HEK293 (cell line): ENCODE results near the gene HDAC10.

Experiments used
- CTCF ChIA-PET: fragments of 350-600 bp; formaldehyde crosslinking; extraction: SDS; loops from one replicate; lab custom pipeline; 2021; ENCODE audit warnings: antibody characterized with exemption; lab: Yijun Ruan, JAX
- POLR2A ChIA-PET: fragments of 300-600 bp; formaldehyde crosslinking; extraction: SDS; loops from one replicate; lab custom pipeline; 2020; ENCODE audit warnings: antibody characterized with exemption, inconsistent platforms; lab: Yijun Ruan, JAX
- H3K27ac ChIP-seq: fragments of 200-500 bp; sonication (Bioruptor generic); 2 replicates; pipeline ENCODE4 v1.5.1; 2014; ENCODE audit warnings: low read depth, low read length, control low read depth, inconsistent platforms; ENCODE audit errors: extremely low read depth
- H3K36me3 ChIP-seq, 2 experiments: fragments of 200-500 bp in 1 of 2; sonication (Bioruptor generic) in 1 of 2; 1 replicate in 1 of 2; 2 replicates in 1 of 2; pipeline ENCODE4 v1.5.1; 2014 to 2017; ENCODE audit warnings: inconsistent platforms in 2 of 2, low read length in 2 of 2; ENCODE audit not compliant: control insufficient read depth in 2 of 2, insufficient read depth in 1 of 2
- H3K4me1 ChIP-seq: fragments of 200-500 bp; sonication (Bioruptor generic); 2 replicates; pipeline ENCODE4 v1.5.1; 2014; ENCODE audit warnings: mild to moderate bottlenecking, low read length, inconsistent platforms; ENCODE audit not compliant: control insufficient read depth, insufficient read depth
- H3K4me3 ChIP-seq: 2 replicates; pipeline ENCODE4 v1.5.1; 2011; ENCODE audit warnings: low read depth, mild to moderate bottlenecking, control low read depth, low read length, moderate library complexity
- H3K9me3 ChIP-seq: fragments of 200-500 bp; sonication (Bioruptor generic); 2 replicates; pipeline ENCODE4 v1.5.1; 2014; ENCODE audit warnings: low read depth, low read length, inconsistent platforms; ENCODE audit not compliant: control insufficient read depth, insufficient read depth
- TCF7L2 ChIP-seq: IDR thresholded peaks from 2 replicates; pipeline ENCODE4 v1.6.1; 2011; ENCODE audit warnings: low read depth, mild to moderate bottlenecking, inconsistent platforms, low read length, moderate library complexity, borderline replicate concordance
- ZNF148 ChIP-seq: fragments of 450-650 bp; formaldehyde crosslinking; IDR thresholded peaks from 2 replicates; pipeline ENCODE4 v1.5.0; 2017; ENCODE audit warnings: missing biosample characterization, missing genetic modification characterization, borderline replicate concordance
- ZNF645 ChIP-seq: fragments of 450-650 bp; formaldehyde crosslinking; IDR thresholded peaks from 2 replicates; pipeline ENCODE4; 2016; ENCODE audit warnings: missing biosample characterization, missing genetic modification characterization
- ZNF654 ChIP-seq: fragments of 450-650 bp; formaldehyde crosslinking; IDR thresholded peaks from 2 replicates; pipeline ENCODE4 v1.5.1; 2016; ENCODE audit warnings: low read depth, missing biosample characterization, missing genetic modification characterization
- ZSCAN23 ChIP-seq: fragments of 450-650 bp; formaldehyde crosslinking; IDR thresholded peaks from 2 replicates; pipeline ENCODE4 v1.5.1; 2016; ENCODE audit warnings: missing biosample characterization, missing genetic modification characterization
- TF ChIP-seq, protein P1 (sequence below): fragments of 450-650 bp; formaldehyde crosslinking; IDR thresholded peaks from 2 replicates; pipeline ENCODE4 v1.5.1; 2016; ENCODE audit warnings: missing biosample characterization, missing genetic modification characterization
- TF ChIP-seq, protein P2 (sequence below): fragments of 450-650 bp; formaldehyde crosslinking; IDR thresholded peaks from 2 replicates; pipeline ENCODE4 v1.5.1; 2016; ENCODE audit warnings: missing biosample characterization, missing genetic modification characterization
- TF ChIP-seq, protein P3 (sequence below): fragments of 450-650 bp; formaldehyde crosslinking; IDR thresholded peaks from 2 replicates; pipeline ENCODE4 v1.5.1; 2016; ENCODE audit warnings: missing biosample characterization, missing genetic modification characterization

The HDAC10 gene

DNA sequence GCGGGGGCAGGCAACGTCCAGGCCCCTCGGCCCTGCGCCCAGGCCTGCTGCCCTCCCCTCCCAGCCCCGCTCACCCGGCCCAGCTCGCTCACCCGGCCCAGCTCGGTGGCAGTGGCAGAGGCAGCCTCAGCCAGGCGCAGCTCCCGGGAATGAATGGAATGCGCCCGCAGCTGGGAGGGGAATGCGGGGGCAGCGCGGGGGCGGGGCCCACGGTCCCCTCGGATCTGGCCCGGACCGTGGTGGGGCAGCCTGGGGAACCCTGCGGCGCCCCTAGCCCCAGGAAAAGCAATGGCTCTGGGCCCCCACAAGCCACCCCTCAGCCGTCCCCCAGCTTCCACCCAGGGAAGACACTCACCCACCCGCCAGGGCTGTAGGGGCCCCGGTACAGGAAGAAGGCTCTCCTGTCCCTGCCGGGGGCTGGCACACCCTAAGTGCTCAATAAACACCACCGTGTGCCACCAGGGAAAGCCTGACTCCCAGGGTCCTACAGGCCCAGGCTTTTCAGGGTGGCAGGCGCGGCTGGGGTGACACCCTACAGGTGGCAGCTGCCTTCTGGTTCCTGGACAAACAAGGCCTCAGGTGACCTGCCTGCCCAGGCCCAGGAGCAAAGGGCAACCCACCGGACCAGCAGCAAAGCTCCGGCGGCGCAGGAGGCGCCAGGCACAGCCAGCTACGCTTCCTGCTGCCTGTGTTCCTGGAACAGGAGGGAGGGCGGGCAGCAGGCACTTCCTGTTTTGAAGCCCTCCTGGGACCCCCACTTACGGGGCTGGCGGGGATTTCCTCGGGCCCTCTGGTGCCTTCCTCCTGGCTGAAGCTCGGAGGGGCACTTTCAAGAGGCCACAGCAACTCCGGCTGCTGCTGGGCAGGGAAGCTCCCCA, 42.6 kb upstream of the HDAC10 start (continued):
- no peak for TF ChIP-seq TCF7L2
- TF ChIP-seq, protein P1, sequence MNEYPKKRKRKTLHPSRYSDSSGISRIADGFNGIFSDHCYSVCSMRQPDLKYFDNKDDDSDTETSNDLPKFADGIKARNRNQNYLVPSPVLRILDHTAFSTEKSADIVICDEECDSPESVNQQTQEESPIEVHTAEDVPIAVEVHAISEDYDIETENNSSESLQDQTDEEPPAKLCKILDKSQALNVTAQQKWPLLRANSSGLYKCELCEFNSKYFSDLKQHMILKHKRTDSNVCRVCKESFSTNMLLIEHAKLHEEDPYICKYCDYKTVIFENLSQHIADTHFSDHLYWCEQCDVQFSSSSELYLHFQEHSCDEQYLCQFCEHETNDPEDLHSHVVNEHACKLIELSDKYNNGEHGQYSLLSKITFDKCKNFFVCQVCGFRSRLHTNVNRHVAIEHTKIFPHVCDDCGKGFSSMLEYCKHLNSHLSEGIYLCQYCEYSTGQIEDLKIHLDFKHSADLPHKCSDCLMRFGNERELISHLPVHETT, result no peak
- TF ChIP-seq ZSCAN23 (tag by site-specific recombination), result no peak
- TF ChIP-seq ZNF654 (tag by site-specific recombination), result no peak

- CTCF ChIA-PET, result interaction anchor here (0.6 to 2.6 kb wide), 5 partner anchors 17 to 50 kb away, joined by 3 to 14 read pairs (median 3); no protein-coding TSS in a partner anchor
- no peak for TF ChIP-seq ZNF645
- TF ChIP-seq, protein P2, sequence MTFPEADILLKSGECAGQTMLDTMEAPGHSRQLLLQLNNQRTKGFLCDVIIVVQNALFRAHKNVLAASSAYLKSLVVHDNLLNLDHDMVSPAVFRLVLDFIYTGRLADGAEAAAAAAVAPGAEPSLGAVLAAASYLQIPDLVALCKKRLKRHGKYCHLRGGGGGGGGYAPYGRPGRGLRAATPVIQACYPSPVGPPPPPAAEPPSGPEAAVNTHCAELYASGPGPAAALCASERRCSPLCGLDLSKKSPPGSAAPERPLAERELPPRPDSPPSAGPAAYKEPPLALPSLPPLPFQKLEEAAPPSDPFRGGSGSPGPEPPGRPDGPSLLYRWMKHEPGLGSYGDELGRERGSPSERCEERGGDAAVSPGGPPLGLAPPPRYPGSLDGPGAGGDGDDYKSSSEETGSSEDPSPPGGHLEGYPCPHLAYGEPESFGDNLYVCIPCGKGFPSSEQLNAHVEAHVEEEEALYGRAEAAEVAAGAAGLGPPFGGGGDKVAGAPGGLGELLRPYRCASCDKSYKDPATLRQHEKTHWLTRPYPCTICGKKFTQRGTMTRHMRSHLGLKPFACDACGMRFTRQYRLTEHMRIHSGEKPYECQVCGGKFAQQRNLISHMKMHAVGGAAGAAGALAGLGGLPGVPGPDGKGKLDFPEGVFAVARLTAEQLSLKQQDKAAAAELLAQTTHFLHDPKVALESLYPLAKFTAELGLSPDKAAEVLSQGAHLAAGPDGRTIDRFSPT, result peak; percentile 10; the same call in 1 of the 2 replicates
Measured at GRCh38 chr22:50292643-50293440, 41.8 kb upstream of the HDAC10 start.

DNA sequence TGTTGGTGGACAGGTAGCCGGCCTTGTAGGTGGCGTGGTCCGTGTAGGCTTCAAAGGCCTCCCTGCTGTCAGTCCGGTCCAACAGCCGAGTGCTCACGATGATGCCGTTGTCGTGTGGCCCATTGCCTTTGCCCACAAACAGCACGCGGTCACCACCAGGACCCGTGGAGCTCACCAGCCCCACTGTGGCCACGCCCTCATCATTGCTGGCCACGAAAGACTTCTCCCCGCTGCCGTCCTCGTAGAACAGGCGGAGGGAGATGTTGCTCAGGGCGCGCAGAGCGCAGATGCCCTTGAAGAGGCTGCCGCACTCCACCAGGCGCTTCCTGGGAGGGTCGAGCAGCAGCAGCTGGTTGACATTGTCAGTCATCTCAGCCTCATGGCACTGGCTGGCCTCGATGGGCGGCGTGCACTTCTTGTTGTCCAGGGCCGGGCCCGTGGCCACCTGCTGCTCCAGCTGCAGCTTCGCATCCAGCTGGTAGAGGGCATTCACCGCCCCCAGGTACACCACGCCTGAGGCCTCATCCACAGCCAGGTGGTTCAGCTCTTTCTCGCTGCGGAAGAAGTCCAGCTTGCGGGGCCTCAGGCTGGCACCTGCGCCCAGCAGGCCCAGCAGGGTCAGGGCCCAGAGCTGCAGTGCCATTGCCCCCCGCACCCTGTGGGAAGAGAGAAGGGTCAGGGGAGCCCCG, 39.0 kb upstream of the HDAC10 start:
- H3K27ac ChIP-seq, result no peak overlapping the region
- no peaks in the 10 kb centered on the region for H3K9me3 ChIP-seq
- H3K4me3 ChIP-seq, result no peak overlapping the region
- TF ChIP-seq ZNF148 (tag by site-specific recombination), result no peak
- TF ChIP-seq, protein P3, sequence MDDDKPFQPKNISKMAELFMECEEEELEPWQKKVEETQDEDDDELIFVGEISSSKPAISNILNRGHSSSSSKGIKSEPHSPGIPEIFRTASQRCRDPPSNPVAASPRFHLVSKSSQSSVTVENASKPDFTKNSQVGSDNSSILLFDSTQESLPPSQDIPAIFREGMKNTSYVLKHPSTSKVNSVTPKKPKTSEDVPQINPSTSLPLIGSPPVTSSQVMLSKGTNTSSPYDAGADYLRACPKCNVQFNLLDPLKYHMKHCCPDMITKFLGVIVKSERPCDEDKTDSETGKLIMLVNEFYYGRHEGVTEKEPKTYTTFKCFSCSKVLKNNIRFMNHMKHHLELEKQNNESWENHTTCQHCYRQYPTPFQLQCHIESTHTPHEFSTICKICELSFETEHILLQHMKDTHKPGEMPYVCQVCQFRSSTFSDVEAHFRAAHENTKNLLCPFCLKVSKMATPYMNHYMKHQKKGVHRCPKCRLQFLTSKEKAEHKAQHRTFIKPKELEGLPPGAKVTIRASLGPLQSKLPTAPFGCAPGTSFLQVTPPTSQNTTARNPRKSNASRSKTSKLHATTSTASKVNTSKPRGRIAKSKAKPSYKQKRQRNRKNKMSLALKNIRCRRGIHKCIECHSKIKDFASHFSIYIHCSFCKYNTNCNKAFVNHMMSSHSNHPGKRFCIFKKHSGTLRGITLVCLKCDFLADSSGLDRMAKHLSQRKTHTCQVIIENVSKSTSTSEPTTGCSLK (tag by site-specific recombination), result no peak
- no peaks in the 10 kb centered on the region for H3K4me1 ChIP-seq
- peaks cover 0 to 84% of the 10 kb centered on the region in 2 experiments; a peak in 1 of 3 replicates for H3K36me3 ChIP-seq
- POLR2A ChIA-PET, result interaction anchor here (1.3 kb wide), 1 partner anchor 17 kb away, joined by 5 read pairs; the partner anchor contains the start of gene PLXNB2
- CTCF ChIA-PET, result interaction anchor here (1.0 kb wide), 1 partner anchor 13 kb away, joined by 4 read pairs; no protein-coding TSS in a partner anchor

More at GRCh38 chr22:50292643-50293440, 41.8 kb upstream of the HDAC10 start:
- peaks cover 0 to 65% of the 10 kb centered on the region in 2 experiments; a peak in 2 of 3 replicates for H3K36me3 ChIP-seq
- H3K4me1 ChIP-seq, result no peaks in the 10 kb centered on the region
- H3K9me3 ChIP-seq, result no peaks in the 10 kb centered on the region
- no peak overlapping the region for H3K27ac ChIP-seq
- no peak overlapping the region for H3K4me3 ChIP-seq
- POLR2A ChIA-PET, result interaction anchor here (0.6 to 3.3 kb wide), 6 partner anchors 9 to 330 kb away, joined by 3 to 37 read pairs (median 6); partner anchors contain the start of genes LMF2, NCAPH2 and PLXNB2
